Neural cell (in vitro differentiated cells): Measurements from ENCODE around the gene MED15. TPM values are rescaled to one million over a fixed set of nuclear protein-coding genes. Genes with fewer than 3 reads are reported as not detected.

ENCODE experiments used
- H2AFZ ChIP-seq: fragments of 200-600, 300-800 bp; sonication (generic), shearing (Covaris generic); 2 replicates; pipeline ENCODE4 v1.6.0; 2014; ENCODE audit warnings: low read depth, mild to moderate bottlenecking, antibody characterized with exemption, low read length, moderate library complexity
- H3F3A ChIP-seq: fragments of 200-600 bp; shearing (Covaris generic); 2 replicates; pipeline ENCODE4 v1.6.1; 2016; ENCODE audit warnings: mild to moderate bottlenecking, moderate library complexity, mixed read lengths, antibody characterized with exemption, low read length; ENCODE audit not compliant: insufficient read depth, poor library complexity, severe bottlenecking
- H3K27ac ChIP-seq: fragments of 200-600, 300-800 bp; sonication (generic), shearing (Covaris generic); 2 replicates; pipeline ENCODE4 v1.5.1; 2014; ENCODE audit warnings: mild to moderate bottlenecking, low read length, moderate library complexity
- H3K27me3 ChIP-seq: fragments of 300-800, 200-600 bp; sonication (generic), shearing (Covaris generic); 2 replicates; pipeline ENCODE4 v1.6.0; 2014; ENCODE audit warnings: mild to moderate bottlenecking, low read depth, low read length, moderate library complexity; ENCODE audit not compliant: insufficient read depth
- H3K36me3 ChIP-seq: fragments of 300-800, 200-600 bp; sonication (generic), shearing (Covaris generic); 2 replicates; pipeline ENCODE4 v1.5.1; 2014; ENCODE audit warnings: mild to moderate bottlenecking, antibody characterized with exemption, low read length, moderate library complexity; ENCODE audit not compliant: insufficient read depth
- H3K4me2 ChIP-seq: fragments of 300-800, 200-600 bp; sonication (generic), shearing (Covaris generic); 2 replicates; pipeline ENCODE4 v1.6.0; 2014; ENCODE audit warnings: mild to moderate bottlenecking, low read length
- H3K4me3 ChIP-seq: fragments of 300-800, 200-600 bp; sonication (generic), shearing (Covaris generic); 2 replicates; pipeline ENCODE4 v1.5.1; 2014; ENCODE audit warnings: mild to moderate bottlenecking, low read length, moderate library complexity
- H3K79me2 ChIP-seq: fragments of 200-600 bp; shearing (Covaris generic); replicated peaks from 2 replicates; pipeline ENCODE4 v1.6.0; 2014; ENCODE audit warnings: mild to moderate bottlenecking, low read length, moderate library complexity; ENCODE audit not compliant: insufficient read depth
- H3K9ac ChIP-seq: fragments of 300-800, 200-600 bp; sonication (generic), shearing (Covaris generic); 2 replicates; pipeline ENCODE4 v1.6.1; 2016; ENCODE audit warnings: mild to moderate bottlenecking, low read length, mixed read lengths
- H3K9me2 ChIP-seq: fragments of 200-600 bp; shearing (Covaris generic); 2 replicates; pipeline ENCODE4 v1.6.1; 2016; ENCODE audit warnings: mild to moderate bottlenecking, low read length, mixed read lengths; ENCODE audit not compliant: insufficient read depth
- H3K9me3 ChIP-seq: fragments of 200-600, 300-800 bp; sonication (generic), shearing (Covaris generic); 2 replicates; pipeline ENCODE4 v1.6.1; 2016; ENCODE audit warnings: mild to moderate bottlenecking, mixed run types, low read length, moderate library complexity, mixed read lengths
- H4K20me1 ChIP-seq: fragments of 200-600 bp; shearing (Covaris generic); 2 replicates; pipeline ENCODE4 v1.6.1; 2016; ENCODE audit warnings: mild to moderate bottlenecking, mixed run types; ENCODE audit not compliant: insufficient read depth
- EP300 ChIP-seq: fragments of 450-650 bp; conservative IDR thresholded peaks from 2 replicates; pipeline ENCODE4 v1.6.1; 2014; ENCODE audit warnings: antibody characterized with exemption, mild to moderate bottlenecking, moderate library complexity; ENCODE audit not compliant: poor library complexity, severe bottlenecking
- EZH2 ChIP-seq: fragments of 200-600, 300-800 bp; shearing (Covaris generic), sonication (generic); IDR thresholded peaks from 2 replicates; pipeline ENCODE4 v1.6.1; 2014; ENCODE audit warnings: antibody characterized with exemption, low read length, borderline replicate concordance, mild to moderate bottlenecking; ENCODE audit not compliant: insufficient read depth, poor library complexity, severe bottlenecking
- MXI1 ChIP-seq: fragments of 450-650 bp; conservative IDR thresholded peaks from 2 replicates; pipeline ENCODE4 v1.6.1; 2014; ENCODE audit warnings: antibody characterized with exemption, mild to moderate bottlenecking; ENCODE audit not compliant: poor library complexity, severe bottlenecking
- POLR2AphosphoS5 ChIP-seq: IDR thresholded peaks from 2 replicates; pipeline ENCODE4 v1.6.1; 2012
- RAD21 ChIP-seq: fragments of 450-650 bp; conservative IDR thresholded peaks from 2 replicates; pipeline ENCODE4 v1.6.1; 2014; ENCODE audit warnings: antibody characterized with exemption, mild to moderate bottlenecking, moderate library complexity
- SMC3 ChIP-seq: fragments of 450-650 bp; conservative IDR thresholded peaks from 2 replicates; pipeline ENCODE4 v1.6.1; 2014; ENCODE audit warnings: antibody characterized with exemption, mild to moderate bottlenecking, moderate library complexity; ENCODE audit not compliant: poor library complexity
- TAF1 ChIP-seq: IDR thresholded peaks from 2 replicates; pipeline ENCODE4 v1.6.1; 2012; ENCODE audit warnings: low read depth
- polyA plus RNA-seq: library from polyadenylated mRNA; depleted of rRNA; stranded (reverse); fragments of >200 nt; gene quantifications from 2 replicates; pipeline ENCODE4 v1.2.3, GENCODE V29; 2014
- TF ChIP-seq, protein P1 (sequence below): fragments of 450-650 bp; IDR thresholded peaks from 2 replicates; pipeline ENCODE4 v1.5.1; 2014; ENCODE audit warnings: antibody characterized with exemption, mild to moderate bottlenecking, moderate library complexity; ENCODE audit not compliant: poor library complexity, severe bottlenecking
- TF ChIP-seq, protein P2 (sequence below): IDR thresholded peaks from 2 replicates; pipeline ENCODE4 v1.6.1; 2012; ENCODE audit warnings: borderline replicate concordance

MED15 gene
- polyA plus RNA-seq, 1 donor from 2014 or later: 13.2 TPM

DNA sequence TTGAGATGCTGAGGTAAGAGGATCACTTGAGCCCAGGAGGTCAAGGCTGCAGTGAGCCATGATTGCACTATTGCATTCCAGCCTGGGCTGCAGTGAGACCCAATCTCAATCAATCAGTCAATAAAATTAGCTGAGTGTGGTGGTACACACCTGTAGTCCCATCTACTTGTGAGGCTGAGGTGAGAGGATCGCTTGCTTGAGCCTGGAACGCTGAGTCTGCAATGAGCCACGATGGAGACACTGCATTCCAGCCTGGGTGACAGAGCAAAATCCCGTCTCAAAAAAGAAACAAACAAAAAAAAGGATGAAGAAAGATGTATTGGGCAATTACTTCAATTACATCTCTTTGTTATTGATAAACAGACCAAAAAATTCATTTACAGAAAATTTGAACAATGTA lies 54.5 kb downstream of the MED15 start:
- no peaks in the 10 kb centered on the region for H4K20me1 ChIP-seq
- H3K36me3 ChIP-seq: no peaks in the 10 kb centered on the region
- no peaks in the 10 kb centered on the region for H3K9me2 ChIP-seq
- H3K79me2 ChIP-seq: no peaks in the 10 kb centered on the region
- H3K4me2 ChIP-seq: no peak overlapping the region
- peaks cover 16% of the 10 kb centered on the region for H3K9me3 ChIP-seq
- no peak overlapping the region for H3K9ac ChIP-seq
- no peak overlapping the region for H2AFZ ChIP-seq
- no peak overlapping the region for H3K27ac ChIP-seq
- no peaks in the 10 kb centered on the region for H3F3A ChIP-seq
- H3K4me3 ChIP-seq: no peak overlapping the region
- TF ChIP-seq SMC3: no peak
- TF ChIP-seq MXI1: no peak
- no peak for TF ChIP-seq EP300
- TF ChIP-seq, protein P1, sequence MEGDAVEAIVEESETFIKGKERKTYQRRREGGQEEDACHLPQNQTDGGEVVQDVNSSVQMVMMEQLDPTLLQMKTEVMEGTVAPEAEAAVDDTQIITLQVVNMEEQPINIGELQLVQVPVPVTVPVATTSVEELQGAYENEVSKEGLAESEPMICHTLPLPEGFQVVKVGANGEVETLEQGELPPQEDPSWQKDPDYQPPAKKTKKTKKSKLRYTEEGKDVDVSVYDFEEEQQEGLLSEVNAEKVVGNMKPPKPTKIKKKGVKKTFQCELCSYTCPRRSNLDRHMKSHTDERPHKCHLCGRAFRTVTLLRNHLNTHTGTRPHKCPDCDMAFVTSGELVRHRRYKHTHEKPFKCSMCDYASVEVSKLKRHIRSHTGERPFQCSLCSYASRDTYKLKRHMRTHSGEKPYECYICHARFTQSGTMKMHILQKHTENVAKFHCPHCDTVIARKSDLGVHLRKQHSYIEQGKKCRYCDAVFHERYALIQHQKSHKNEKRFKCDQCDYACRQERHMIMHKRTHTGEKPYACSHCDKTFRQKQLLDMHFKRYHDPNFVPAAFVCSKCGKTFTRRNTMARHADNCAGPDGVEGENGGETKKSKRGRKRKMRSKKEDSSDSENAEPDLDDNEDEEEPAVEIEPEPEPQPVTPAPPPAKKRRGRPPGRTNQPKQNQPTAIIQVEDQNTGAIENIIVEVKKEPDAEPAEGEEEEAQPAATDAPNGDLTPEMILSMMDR: no peak
- TF ChIP-seq EZH2: no peak
- TF ChIP-seq TAF1: no peak
- TF ChIP-seq, protein P2, sequence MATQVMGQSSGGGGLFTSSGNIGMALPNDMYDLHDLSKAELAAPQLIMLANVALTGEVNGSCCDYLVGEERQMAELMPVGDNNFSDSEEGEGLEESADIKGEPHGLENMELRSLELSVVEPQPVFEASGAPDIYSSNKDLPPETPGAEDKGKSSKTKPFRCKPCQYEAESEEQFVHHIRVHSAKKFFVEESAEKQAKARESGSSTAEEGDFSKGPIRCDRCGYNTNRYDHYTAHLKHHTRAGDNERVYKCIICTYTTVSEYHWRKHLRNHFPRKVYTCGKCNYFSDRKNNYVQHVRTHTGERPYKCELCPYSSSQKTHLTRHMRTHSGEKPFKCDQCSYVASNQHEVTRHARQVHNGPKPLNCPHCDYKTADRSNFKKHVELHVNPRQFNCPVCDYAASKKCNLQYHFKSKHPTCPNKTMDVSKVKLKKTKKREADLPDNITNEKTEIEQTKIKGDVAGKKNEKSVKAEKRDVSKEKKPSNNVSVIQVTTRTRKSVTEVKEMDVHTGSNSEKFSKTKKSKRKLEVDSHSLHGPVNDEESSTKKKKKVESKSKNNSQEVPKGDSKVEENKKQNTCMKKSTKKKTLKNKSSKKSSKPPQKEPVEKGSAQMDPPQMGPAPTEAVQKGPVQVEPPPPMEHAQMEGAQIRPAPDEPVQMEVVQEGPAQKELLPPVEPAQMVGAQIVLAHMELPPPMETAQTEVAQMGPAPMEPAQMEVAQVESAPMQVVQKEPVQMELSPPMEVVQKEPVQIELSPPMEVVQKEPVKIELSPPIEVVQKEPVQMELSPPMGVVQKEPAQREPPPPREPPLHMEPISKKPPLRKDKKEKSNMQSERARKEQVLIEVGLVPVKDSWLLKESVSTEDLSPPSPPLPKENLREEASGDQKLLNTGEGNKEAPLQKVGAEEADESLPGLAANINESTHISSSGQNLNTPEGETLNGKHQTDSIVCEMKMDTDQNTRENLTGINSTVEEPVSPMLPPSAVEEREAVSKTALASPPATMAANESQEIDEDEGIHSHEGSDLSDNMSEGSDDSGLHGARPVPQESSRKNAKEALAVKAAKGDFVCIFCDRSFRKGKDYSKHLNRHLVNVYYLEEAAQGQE: no peak
- no peak for TF ChIP-seq RAD21
- no peak for TF ChIP-seq POLR2AphosphoS5
- no peaks in the 10 kb centered on the region for H3K27me3 ChIP-seq

- no peak overlapping the region for H3K27ac ChIP-seq
- H3K9me3 ChIP-seq: peaks cover 16% of the 10 kb centered on the region
- H3K4me2 ChIP-seq: no peak overlapping the region
- H3K9me2 ChIP-seq: no peaks in the 10 kb centered on the region
- no peak overlapping the region for H2AFZ ChIP-seq
- H3K36me3 ChIP-seq: no peaks in the 10 kb centered on the region
- no peak overlapping the region for H3K4me3 ChIP-seq
- H3F3A ChIP-seq: no peaks in the 10 kb centered on the region
- no peaks in the 10 kb centered on the region for H3K79me2 ChIP-seq
- no peak overlapping the region for H3K9ac ChIP-seq
- H3K27me3 ChIP-seq: no peaks in the 10 kb centered on the region
- TF ChIP-seq EZH2 (no peak), SMC3 (no peak), MXI1 (no peak), TAF1 (no peak), RAD21 (no peak), EP300 (no peak), POLR2AphosphoS5 (no peak)
- TF ChIP-seq, protein P1: no peak
- TF ChIP-seq, protein P2: no peak
- H4K20me1 ChIP-seq: no peaks in the 10 kb centered on the region
These were observed 55.4 kb downstream of the MED15 start for GRCh38 chr22:20562607-20563465.
